Pancreas (tissue), 10 donors: ENCODE data around the gene CHPT1. TPM values are rescaled to one million over a fixed set of nuclear protein-coding genes. Genes with fewer than 3 reads are reported as not detected.
A peak's percentile ranks its signal among the peaks of the same experiment; 100 is the strongest.

Experiments used
- ATAC-seq, 4 donors: fragments of 200-7000 bp; cut with Tn5 transposase; one replicate each; pipeline versions ENCODE4 v1.8.0 to v1.9.1; 2020; ENCODE audit warnings: mild to moderate bottlenecking in 4 of 4, moderate library complexity in 4 of 4
- DNase-seq, 6 donors: peaks; one replicate each; pipeline ENCODE4 v3.0.0-alpha.2; 2020
- FAIRE-seq: peaks from 2 replicates; lab custom pipeline; 2012; peaks lifted over from hg19 to GRCh38; lab: Jason Lieb, UNC
- H3K27ac ChIP-seq, 4 donors: fragments of 200-600 bp; sonication (generic); 1 replicate in 3 of 4; 2 replicates in 1 of 4; pipeline versions ENCODE4 v1.5.0 to v1.8.0; 2020
- H3K27me3 ChIP-seq, 4 donors: fragments of 200-600 bp; one replicate each; pipeline ENCODE4 v1.8.0; 2021
- H3K36me3 ChIP-seq, 3 donors: fragments of 200-600 bp; sonication (generic) in 1 of 3; one replicate each; pipeline versions ENCODE4 v1.5.0 to v1.8.0; 2020 to 2021
- H3K4me1 ChIP-seq, 3 donors: fragments of 200-600 bp; one replicate each; pipeline ENCODE4 v1.8.0; 2021
- H3K4me3 ChIP-seq, 4 donors: fragments of 200-600 bp; sonication (generic) in 2 of 4; one replicate each; pipeline versions ENCODE4 v1.5.0 to v1.8.0; 2020 to 2021
- H3K9me3 ChIP-seq, 4 donors: fragments of 200-600 bp; one replicate each; pipeline ENCODE4 v1.8.0; 2021
- WGBS, 2 donors: extraction: QIAGEN DNeasy Blood & Tissue Kit; methylation state at CpG; one replicate each; pipeline ENCODE4 v1.1.7; 2013; 5-methylcytosine and 5-hydroxymethylcytosine counted together
- intact Hi-C, 3 donors: fragments of 100-400 bp; cut with DNase I; formaldehyde crosslinking; loops; one replicate each; pipeline versions ENCODE4 v1.11.1 to v1.14.2; 2022
- polyA plus RNA-seq, 2 donors: library from polyadenylated mRNA; stranded (reverse); fragments of 200-250 nt; gene quantifications; one replicate each; pipeline ENCODE4 v1.2.3, GENCODE V29; 2013
- total RNA-seq, 6 donors: library from RNA; stranded (reverse); fragmentation: NEBNext Ultra II Directional in 4 of 6; extraction: Animal tissue kit (Norgen Biotek cat#: 25700) in 4 of 6; gene quantifications; one replicate each; pipeline versions ENCODE4 v1.2.1 to v1.2.4, GENCODE V29; 2021 to 2023
- TF ChIP-seq, protein P1 (sequence below), 4 donors: fragments of 200-600 bp; sonication (generic) in 3 of 4; IDR thresholded peaks; one replicate each; pipeline versions ENCODE4 v1.5.0 to v1.8.0; 2021; ENCODE audit warnings: antibody characterized with exemption in 4 of 4
- donor health status: healthy with polysubstance abuse.
- donor health status: DM: no; HTN: no; CAD: no; lungs with moderate emphysema.
- donor health status: DM: no; HTN: no; CAD: no.
- donor health status: control.
- donor health status: control.
- donor health status: Bipolar disorder and iron deficiency.
- donor health status: DM: yes; HTN: yes; CAD: no.
- donor health status: DM: no; HTN: no; CAD: no.
- donor health status: DM: no; HTN: no; CAD: no.
- donor health status: DM: yes; HTN: yes; CAD: no.

Gene CHPT1
- total and polyA plus RNA-seq, 8 donors = 10.3 to 27.3 (median 14.2) TPM

DNA sequence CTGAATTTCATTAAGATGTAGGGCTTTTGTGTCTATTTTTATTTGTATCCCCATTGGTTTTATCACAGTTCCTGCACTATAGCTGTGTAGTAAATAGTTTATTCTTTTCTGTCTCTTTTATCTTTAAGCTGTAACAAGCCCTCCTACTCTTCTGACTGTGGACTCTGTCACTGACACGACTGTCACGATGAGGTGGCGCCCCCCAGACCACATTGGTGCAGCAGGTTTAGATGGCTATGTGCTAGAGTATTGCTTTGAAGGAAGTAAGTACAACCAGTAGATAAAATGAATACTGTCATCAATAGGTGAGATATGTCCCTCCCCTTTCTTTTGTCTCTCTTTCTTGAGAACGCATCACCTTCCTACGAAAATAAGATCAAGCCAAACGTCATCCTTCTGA is 34.1 kb upstream of the CHPT1 start:
- 86 to 88% methylated on average over 6 of the region's 6 CpGs for WGBS, 2 donors
- DNase-seq (no peak), FAIRE-seq (no peak), ATAC-seq (no peak)
- Histone ChIP-seq H3K27ac (no peak overlapping the region), H3K9me3 (no peaks in the 10 kb centered on the region), H3K4me1 (no peaks in the 10 kb centered on the region), H3K27me3 (no peaks in the 10 kb centered on the region), H3K4me3 (no peak overlapping the region), H3K36me3 (no peaks in the 10 kb centered on the region)
- TF ChIP-seq, protein P1, sequence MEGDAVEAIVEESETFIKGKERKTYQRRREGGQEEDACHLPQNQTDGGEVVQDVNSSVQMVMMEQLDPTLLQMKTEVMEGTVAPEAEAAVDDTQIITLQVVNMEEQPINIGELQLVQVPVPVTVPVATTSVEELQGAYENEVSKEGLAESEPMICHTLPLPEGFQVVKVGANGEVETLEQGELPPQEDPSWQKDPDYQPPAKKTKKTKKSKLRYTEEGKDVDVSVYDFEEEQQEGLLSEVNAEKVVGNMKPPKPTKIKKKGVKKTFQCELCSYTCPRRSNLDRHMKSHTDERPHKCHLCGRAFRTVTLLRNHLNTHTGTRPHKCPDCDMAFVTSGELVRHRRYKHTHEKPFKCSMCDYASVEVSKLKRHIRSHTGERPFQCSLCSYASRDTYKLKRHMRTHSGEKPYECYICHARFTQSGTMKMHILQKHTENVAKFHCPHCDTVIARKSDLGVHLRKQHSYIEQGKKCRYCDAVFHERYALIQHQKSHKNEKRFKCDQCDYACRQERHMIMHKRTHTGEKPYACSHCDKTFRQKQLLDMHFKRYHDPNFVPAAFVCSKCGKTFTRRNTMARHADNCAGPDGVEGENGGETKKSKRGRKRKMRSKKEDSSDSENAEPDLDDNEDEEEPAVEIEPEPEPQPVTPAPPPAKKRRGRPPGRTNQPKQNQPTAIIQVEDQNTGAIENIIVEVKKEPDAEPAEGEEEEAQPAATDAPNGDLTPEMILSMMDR (IDR thresholded peaks at IDR 0.05) = no peak
- intact Hi-C loops = no loop called here

DNA sequence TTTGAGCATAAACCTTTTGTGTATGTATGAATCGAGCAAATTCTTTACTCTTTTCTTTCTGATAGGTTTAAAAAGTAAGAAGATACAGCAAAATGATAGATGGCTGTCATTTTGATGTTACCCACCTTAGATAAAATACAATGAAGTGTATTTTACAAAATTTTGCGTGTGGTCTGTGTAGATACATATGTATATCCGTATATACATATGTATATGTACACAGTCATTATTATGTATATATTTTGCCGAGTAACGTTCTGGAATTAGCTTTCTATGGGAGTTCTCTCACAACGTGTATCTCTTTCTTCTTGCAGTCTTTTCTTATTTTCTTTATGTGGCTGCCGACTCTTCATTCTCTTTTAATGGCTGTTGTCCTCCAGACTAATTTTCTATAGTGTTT is 32.4 kb upstream of the CHPT1 start:
- Histone ChIP-seq H3K27ac (no peak overlapping the region), H3K4me3 (no peak overlapping the region), H3K9me3 (no peaks in the 10 kb centered on the region), H3K4me1 (no peaks in the 10 kb centered on the region), H3K27me3 (no peaks in the 10 kb centered on the region), H3K36me3 (no peaks in the 10 kb centered on the region)
- DNase-seq = no peak
- ATAC-seq = no peak
- FAIRE-seq = no peak
- WGBS, 2 donors = 69 to 79% methylated on average over 7 of the region's 7 CpGs
- intact Hi-C loops = no loop called here
- TF ChIP-seq, protein P1 (IDR thresholded peaks at IDR 0.05) = no peak

DNA sequence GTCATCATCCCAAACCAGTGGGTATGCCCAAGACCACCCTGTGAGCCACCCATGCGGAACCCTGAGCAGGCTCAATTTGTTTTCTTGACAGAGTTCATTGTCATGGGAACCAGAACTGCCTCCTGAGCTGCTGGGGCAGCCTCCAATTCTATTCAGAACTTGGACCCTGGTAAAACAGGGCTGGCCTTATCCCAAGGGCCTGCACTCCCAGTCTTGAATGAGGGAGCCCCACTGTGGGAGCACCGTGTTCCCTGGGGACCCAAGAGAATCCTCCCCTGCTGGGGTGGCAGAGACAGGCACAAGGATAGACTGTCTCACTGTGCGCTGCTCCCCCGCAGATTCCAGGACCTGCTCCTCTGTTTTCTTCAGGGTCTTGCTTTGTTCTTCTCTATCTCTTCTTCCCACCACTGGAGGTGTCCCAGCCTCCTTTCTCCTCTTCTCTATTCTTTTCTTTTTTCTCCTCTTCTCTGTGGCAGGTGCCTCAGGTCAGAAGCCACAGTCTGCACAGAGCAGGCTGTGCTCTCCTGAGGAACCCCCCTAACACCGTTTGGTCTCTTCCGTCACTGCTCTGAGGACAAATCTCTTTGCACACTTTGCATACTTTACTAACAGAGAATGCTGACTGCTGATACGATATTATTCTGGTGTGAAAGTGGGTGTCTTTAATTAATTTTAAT is 31.2 kb upstream of the CHPT1 start:
- intact Hi-C loops = no loop called here
- Histone ChIP-seq H3K9me3 (no peaks in the 10 kb centered on the region), H3K4me3 (no peak overlapping the region), H3K27ac (no peak overlapping the region), H3K36me3 (no peaks in the 10 kb centered on the region), H3K4me1 (peaks cover 0 to 5% (median 0%) of the 10 kb centered on the region in 3 donors), H3K27me3 (no peaks in the 10 kb centered on the region)
- DNase-seq = no peak
- 80 to 86% methylated on average over 7 of the region's 7 CpGs for WGBS, 2 donors
- no peak for FAIRE-seq
- TF ChIP-seq, protein P1 (IDR thresholded peaks at IDR 0.05) = no peak
- ATAC-seq = no peak

DNA sequence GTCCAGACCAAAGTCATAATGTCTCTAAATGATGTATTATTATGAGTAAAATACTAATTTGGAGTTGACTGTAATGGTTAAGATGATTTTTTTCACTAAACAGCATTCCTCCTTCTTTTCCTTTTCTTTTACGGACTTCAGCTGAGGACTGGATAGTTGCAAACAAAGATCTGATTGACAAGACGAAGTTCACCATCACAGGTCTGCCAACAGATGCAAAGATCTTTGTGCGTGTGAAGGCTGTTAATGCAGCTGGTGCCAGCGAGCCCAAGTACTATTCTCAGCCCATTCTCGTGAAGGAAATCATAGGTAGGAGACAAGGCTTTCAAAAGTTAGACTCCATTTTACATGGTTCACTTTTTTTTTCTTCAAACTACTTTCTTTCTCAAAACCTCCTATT is 29.8 kb upstream of the CHPT1 start:
- Histone ChIP-seq H3K27me3 (no peaks in the 10 kb centered on the region), H3K36me3 (no peaks in the 10 kb centered on the region), H3K4me3 (no peak overlapping the region), H3K27ac (no peak overlapping the region), H3K9me3 (no peaks in the 10 kb centered on the region), H3K4me1 (peaks cover 0 to 5% (median 0%) of the 10 kb centered on the region in 3 donors)
- no peak for ATAC-seq
- no peak for DNase-seq
- intact Hi-C loops = no loop called here
- WGBS, 2 donors = 74 to 81% methylated on average over 5 of the region's 5 CpGs
- no peak for FAIRE-seq
- TF ChIP-seq, protein P1 (IDR thresholded peaks at IDR 0.05) = no peak

DNA sequence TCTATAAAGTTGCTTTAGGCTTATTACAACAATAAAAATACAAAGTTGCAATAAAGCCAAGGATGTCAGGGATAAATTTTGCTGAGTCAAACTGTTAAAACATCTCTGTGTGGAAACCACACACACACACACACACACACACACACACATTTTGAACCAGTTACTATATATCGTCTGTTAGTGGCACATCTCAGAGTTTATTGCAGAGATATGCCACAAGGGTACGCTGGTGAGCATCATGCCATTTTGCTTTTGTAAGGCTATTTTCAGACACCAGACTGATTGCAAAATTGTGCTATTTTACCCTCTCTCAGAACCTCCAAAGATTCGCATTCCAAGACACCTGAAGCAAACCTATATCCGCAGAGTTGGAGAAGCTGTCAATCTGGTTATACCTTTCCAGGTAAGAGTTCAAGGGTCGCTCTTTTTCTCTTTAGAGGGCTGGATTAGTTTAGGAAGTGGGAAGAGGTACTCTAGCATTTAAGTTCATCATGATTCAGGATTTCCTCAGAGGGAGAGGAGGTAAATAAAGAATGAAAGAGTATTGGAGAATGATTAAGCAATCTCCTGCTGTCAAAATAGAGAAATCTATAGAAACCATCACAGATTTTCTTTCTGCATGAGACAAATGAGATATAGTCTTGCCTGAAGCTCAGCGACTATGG is 27.3 kb upstream of the CHPT1 start:
- intact Hi-C loops = no loop called here
- FAIRE-seq = no peak
- WGBS, 2 donors = 42 to 44% methylated on average over 6 of the region's 6 CpGs

More for the DNA sequence above, 27.3 kb upstream of the CHPT1 start:
- peak in 3 of 6 donors; percentile 18 to 46 (median 30) for DNase-seq
- H3K36me3 ChIP-seq = no peaks in the 10 kb centered on the region
- H3K27me3 ChIP-seq = no peaks in the 10 kb centered on the region
- no peaks in the 10 kb centered on the region for H3K9me3 ChIP-seq
- TF ChIP-seq, protein P1 (IDR thresholded peaks at IDR 0.05) = peak in 3 of 4 donors; percentile 15 to 41 (median 33)
- H3K4me3 ChIP-seq = no peak overlapping the region
- no peak overlapping the region for H3K27ac ChIP-seq
- peaks cover 0 to 5% (median 0%) of the 10 kb centered on the region in 3 donors for H3K4me1 ChIP-seq
- ATAC-seq = peak; percentile 68 to 96 (median 90)
